Measurements from ENCODE around the gene NUDT9.
"Not testable (repeated sequence)": the region's sequence is repeated elsewhere in the genome, so short reads cannot be mapped to it uniquely, and the experiment has no call there.

NUDT9 gene

DNA sequence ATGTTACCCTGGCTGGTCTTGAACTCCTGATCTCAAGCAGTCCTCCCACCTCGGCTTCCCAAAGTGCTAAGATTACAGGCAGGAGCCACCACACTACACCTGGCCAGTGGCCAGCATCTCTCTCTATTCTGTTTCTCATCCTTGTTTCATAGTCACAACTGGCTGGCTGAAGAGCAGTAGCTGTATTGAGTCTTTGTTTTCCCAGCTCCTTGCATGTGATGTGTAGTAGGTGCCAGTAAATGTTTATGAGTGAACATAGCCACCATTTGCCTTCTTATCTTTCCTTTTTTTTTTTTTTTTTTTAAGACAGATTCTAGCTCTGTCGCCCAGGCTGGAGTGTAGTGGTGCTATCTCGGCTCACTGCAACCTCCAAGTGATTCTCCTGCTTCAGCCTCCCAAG, 23.6 kb downstream of the NUDT9 start:
- DNase-seq (ENCODE audit: extremely low read depth, low read depth), result no peak
- TF ChIP-seq, protein P1, sequence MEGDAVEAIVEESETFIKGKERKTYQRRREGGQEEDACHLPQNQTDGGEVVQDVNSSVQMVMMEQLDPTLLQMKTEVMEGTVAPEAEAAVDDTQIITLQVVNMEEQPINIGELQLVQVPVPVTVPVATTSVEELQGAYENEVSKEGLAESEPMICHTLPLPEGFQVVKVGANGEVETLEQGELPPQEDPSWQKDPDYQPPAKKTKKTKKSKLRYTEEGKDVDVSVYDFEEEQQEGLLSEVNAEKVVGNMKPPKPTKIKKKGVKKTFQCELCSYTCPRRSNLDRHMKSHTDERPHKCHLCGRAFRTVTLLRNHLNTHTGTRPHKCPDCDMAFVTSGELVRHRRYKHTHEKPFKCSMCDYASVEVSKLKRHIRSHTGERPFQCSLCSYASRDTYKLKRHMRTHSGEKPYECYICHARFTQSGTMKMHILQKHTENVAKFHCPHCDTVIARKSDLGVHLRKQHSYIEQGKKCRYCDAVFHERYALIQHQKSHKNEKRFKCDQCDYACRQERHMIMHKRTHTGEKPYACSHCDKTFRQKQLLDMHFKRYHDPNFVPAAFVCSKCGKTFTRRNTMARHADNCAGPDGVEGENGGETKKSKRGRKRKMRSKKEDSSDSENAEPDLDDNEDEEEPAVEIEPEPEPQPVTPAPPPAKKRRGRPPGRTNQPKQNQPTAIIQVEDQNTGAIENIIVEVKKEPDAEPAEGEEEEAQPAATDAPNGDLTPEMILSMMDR (IDR thresholded peaks at IDR 0.05; ENCODE audit: low read depth, low read length), result no peak

DNA sequence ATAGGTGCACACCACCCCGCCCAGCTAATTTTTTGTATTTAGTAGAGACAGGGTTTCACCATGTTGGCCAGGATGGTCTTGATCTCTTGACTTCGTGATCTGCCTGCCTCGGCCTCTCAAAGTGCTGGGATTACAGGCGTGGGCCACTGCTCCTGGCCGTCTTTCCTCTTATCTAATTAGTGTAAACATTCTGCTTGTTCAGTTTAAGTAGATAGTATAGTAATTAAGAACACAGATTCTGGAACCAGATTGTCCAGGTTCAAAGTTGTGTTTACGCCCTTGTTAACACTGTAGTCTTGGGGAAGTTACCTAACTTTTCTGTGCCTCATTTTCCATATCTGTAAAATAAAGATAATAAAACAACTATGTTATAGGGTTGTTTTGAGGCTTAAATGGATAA, 24.0 kb downstream of the NUDT9 start:
- DNase-seq (ENCODE audit: extremely low read depth, low read depth), result not testable (repeated sequence)

DNA sequence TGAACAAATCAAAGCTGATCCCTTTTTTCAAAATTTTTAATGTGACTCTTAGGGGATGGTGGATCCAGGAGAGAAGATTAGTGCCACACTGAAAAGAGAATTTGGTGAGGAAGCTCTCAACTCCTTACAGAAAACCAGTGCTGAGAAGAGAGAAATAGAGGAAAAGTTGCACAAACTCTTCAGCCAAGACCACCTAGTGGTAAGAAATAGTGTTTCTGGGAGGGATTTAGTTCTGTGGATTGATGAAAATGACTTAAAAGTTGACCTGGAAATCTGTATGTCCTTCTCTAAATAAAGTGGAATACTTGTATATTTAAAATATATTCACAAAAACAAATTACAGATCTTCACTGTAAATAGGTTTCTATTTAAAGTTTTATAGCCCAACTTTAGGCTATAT, 29.2 kb downstream of the NUDT9 start:
- no peak for DNase-seq (ENCODE audit: extremely low read depth, low read depth)
- TF ChIP-seq, protein P1 (IDR thresholded peaks at IDR 0.05; ENCODE audit: low read depth, low read length), result no peak

DNA sequence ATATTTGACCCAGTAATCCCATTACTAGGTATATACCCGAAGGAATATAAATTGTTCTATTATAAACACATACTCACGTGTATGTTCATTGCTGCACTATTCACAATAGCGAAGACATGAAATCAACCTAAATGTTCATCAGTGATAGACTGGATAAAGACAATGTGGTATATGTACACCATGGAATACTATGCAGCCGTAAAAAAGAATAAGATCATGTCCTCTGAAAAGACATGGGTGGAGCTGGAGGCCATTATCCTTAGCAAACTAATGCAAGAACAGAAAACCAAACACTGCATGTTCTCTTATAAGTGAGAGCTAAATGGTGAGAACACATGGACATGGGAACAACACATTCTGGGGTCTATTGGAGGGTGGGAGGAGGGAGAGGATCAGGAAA, 36.5 kb downstream of the NUDT9 start:
- DNase-seq (ENCODE audit: extremely low read depth, low read depth), result no peak
- TF ChIP-seq, protein P1 (IDR thresholded peaks at IDR 0.05; ENCODE audit: low read depth, low read length), result no peak

DNA sequence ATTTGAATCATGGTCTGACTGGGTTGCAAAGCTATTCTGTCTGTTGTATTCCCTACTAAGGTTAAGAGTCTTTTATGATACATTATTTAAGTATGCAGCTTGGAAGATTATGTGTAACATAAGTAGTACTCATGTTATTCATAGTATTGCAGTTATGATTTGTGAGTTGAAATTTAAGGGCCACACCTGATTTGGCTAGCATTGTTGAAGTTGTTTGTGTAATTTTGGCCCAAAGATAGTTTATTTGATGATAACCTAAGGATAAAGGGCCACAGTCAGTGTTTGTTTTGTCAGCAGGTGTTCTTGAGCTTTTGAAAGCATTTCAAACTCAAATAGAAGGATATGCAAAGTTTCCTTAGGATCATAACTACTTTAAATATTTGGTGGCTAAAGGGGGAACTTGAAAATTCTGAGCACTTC, 38.9 kb downstream of the NUDT9 start:
- TF ChIP-seq, protein P1 (IDR thresholded peaks at IDR 0.05; ENCODE audit: low read depth, low read length), result no peak
- no peak for DNase-seq (ENCODE audit: extremely low read depth, low read depth)

DNA sequence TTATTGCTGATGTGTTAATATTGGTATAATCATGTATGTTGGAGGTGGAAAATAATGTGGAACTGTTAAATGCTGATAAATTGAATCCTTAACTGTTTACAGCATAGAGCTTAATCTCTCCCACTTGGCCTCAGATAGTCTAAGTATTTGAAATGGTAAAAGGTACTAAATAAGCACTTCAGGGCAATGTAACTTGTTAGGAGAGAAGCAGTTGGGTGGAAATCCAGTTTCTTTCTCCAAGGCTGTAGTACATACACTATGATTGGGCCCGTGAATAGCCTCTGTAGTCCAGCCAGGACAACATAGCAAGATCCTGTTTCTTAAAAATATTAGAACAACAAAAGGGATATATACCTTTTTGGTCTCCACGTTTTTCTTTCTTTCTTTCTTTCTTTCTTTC, 39.7 kb downstream of the NUDT9 start:
- DNase-seq (ENCODE audit: extremely low read depth, low read depth), result no peak

DNA sequence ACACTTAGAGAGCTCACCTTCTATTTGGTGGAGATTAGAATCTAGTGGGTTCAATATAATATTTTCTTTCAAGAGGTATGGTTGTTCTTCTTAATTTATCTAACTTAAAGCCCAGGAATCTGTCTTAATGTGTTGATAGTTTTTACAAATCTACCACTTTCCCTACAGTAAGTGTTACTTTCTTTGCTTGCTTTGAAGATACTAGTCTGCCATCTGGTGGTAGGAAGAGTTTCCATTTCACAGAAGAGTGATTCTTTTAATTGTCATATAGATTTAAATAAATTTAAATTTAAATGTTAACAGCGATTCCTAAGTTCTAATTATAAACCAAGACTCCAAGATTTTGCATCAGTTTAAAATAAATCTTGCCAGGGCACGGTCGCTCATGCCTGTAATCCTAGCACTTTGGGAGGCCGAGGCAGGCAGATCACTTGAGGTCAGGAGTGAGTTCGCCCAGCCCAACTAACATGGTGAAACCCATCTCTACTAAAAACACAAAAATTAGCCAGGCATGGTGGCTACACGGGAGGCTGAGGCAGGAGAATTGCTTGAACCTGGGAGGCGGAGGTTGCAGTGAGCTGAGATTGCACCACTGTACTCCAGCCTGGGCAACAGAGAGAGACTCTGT, 43.5 kb downstream of the NUDT9 start:
- DNase-seq (ENCODE audit: extremely low read depth, low read depth), result peak; percentile 12
- TF ChIP-seq, protein P1 (IDR thresholded peaks at IDR 0.05; ENCODE audit: low read depth, low read length), result peak; percentile 51

More for the DNA sequence above, 39.7 kb downstream of the NUDT9 start:
- TF ChIP-seq, protein P1 (IDR thresholded peaks at IDR 0.05; ENCODE audit: low read depth, low read length), result no peak

DNA sequence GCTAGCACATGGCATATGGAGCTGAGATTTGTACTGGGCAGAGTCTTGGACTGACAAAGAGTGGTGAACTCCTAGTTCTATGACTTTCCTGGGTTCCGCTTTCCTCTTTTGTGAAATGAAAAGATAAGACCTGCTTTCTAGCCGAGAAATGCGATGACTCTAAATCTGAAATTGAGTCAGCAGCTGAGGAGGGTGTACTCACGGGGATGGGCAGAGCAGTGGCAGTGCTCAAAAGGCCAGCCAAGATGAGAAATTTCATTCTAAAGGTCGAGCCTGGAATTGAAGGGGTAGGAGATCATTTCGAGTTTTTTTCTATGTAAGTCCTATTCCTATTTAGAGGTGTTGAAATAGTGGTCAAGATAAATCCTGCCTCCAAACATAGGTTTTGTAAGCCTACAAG, 47.0 kb downstream of the NUDT9 start:
- TF ChIP-seq, protein P1 (IDR thresholded peaks at IDR 0.05; ENCODE audit: low read depth, low read length), result no peak
- no peak for DNase-seq (ENCODE audit: extremely low read depth, low read depth)
